Measurements from ENCODE around the gene ZNF117.

ZNF117 gene

DNA sequence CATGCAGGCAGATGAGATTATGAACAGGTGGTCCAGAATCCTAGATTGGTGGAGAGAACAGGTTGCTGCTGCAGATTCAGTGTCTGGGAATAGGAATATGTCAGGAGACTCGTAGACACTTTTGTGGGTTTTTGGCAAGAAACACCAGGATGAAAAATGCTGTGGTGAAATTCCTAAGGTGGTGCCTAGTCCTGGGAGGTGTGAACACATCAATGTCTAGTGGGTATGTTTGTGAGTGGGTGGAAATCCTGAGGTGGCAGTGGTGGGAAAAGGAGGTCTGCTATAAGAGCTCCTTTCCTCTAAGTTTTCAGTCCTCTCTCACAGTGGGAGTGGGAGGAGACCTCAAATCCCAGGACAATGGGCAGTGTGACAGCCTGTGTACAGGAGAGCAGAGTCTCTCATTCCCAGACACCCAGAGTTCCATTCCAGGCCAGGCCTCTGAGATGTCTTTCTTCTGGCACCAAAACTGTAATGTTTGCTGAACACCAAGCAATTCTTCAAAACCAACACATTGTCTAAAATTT is 10.5 kb upstream of the ZNF117 start (continued):
- no peak for TF ChIP-seq PATZ1 (CRISPR knock-in tag; IDR thresholded peaks at IDR 0.05; ENCODE audit: borderline replicate concordance)

DNA sequence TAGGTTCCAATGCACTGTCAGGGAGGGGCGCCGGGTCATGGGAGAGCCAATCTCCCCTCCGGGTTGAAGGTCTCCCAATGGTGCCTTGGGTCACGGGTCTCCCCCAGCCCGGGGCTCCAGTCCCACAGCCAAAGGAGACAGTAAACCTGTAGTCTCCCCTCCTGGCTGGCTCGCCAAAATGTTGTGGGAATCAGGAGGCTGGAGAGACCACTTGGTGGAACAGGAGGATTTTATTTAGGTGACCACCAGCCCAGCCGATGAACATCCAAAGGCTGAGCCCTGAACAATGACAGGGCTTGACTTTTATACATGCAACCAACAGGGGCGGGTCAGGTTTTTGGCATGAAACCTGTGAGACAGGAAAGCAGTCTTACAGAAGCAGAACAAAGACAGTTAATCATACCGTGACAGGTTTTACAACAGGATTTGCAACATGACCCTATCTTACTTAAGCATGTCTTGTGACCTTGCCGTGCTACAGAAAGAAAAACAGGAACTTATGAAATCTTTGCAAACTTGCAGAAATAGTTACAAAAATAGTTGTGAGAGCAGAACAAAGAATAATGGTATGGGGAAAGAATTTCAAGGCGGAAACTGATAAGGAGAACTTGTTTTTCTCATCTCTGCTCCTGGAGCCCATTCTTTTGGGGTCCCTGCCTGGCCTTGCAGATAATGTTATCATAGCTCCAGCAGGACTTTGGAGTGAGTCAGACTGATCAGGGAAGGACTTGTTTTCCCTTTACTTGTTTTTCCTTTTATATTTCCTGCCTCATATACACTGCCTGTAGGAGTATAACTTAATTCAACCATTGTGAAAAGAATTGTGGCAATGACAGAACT is 8.5 kb upstream of the ZNF117 start:
- TF ChIP-seq CSRNP3 (CRISPR knock-in tag; IDR thresholded peaks at IDR 0.05): no peak
- TF ChIP-seq TCF4 (CRISPR knock-in tag; IDR thresholded peaks at IDR 0.05; ENCODE audit: borderline replicate concordance): no peak
- no peak for TF ChIP-seq CREB5 (CRISPR knock-in tag; IDR thresholded peaks at IDR 0.05; ENCODE audit: low read depth)
- TF ChIP-seq ISL1 (CRISPR knock-in tag; IDR thresholded peaks at IDR 0.05): no peak
- no peak for TF ChIP-seq TOX (CRISPR knock-in tag; IDR thresholded peaks at IDR 0.05; ENCODE audit: borderline replicate concordance)
- ATAC-seq: no peak

- TF ChIP-seq TCF4 (CRISPR knock-in tag; IDR thresholded peaks at IDR 0.05; ENCODE audit: borderline replicate concordance) (no peak), PPARA (CRISPR knock-in tag; IDR thresholded peaks at IDR 0.05; ENCODE audit: borderline replicate concordance) (no peak), PATZ1 (CRISPR knock-in tag; IDR thresholded peaks at IDR 0.05; ENCODE audit: borderline replicate concordance) (no peak), ESRRG (CRISPR knock-in tag; IDR thresholded peaks at IDR 0.05) (no peak), ZFP3 (CRISPR knock-in tag; IDR thresholded peaks at IDR 0.05) (no peak), CSRNP3 (CRISPR knock-in tag; IDR thresholded peaks at IDR 0.05) (no peak), CREB5 (CRISPR knock-in tag; IDR thresholded peaks at IDR 0.05; ENCODE audit: low read depth) (no peak), ZNF565 (CRISPR knock-in tag; conservative IDR thresholded peaks at IDR 0.05; ENCODE audit: low read depth) (no peak), RARB (CRISPR knock-in tag; IDR thresholded peaks at IDR 0.05) (no peak), CSDC2 (CRISPR knock-in tag; IDR thresholded peaks at IDR 0.05) (no peak), ISL1 (CRISPR knock-in tag; IDR thresholded peaks at IDR 0.05) (no peak), ARNTL (CRISPR knock-in tag; IDR thresholded peaks at IDR 0.05; ENCODE audit: borderline replicate concordance, low read depth) (no peak), OSR1 (CRISPR knock-in tag; IDR thresholded peaks at IDR 0.05) (no peak), ZNF70 (CRISPR knock-in tag; IDR thresholded peaks at IDR 0.05) (no peak), SNAI2 (CRISPR knock-in tag; IDR thresholded peaks at IDR 0.05) (no peak), ZC3H10 (CRISPR knock-in tag; IDR thresholded peaks at IDR 0.05) (no peak)
- TF ChIP-seq, protein P1, sequence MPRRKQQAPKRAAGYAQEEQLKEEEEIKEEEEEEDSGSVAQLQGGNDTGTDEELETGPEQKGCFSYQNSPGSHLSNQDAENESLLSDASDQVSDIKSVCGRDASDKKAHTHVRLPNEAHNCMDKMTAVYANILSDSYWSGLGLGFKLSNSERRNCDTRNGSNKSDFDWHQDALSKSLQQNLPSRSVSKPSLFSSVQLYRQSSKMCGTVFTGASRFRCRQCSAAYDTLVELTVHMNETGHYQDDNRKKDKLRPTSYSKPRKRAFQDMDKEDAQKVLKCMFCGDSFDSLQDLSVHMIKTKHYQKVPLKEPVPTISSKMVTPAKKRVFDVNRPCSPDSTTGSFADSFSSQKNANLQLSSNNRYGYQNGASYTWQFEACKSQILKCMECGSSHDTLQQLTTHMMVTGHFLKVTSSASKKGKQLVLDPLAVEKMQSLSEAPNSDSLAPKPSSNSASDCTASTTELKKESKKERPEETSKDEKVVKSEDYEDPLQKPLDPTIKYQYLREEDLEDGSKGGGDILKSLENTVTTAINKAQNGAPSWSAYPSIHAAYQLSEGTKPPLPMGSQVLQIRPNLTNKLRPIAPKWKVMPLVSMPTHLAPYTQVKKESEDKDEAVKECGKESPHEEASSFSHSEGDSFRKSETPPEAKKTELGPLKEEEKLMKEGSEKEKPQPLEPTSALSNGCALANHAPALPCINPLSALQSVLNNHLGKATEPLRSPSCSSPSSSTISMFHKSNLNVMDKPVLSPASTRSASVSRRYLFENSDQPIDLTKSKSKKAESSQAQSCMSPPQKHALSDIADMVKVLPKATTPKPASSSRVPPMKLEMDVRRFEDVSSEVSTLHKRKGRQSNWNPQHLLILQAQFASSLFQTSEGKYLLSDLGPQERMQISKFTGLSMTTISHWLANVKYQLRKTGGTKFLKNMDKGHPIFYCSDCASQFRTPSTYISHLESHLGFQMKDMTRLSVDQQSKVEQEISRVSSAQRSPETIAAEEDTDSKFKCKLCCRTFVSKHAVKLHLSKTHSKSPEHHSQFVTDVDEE (CRISPR knock-in tag; IDR thresholded peaks at IDR 0.05): no peak
- no peak for ATAC-seq
Observed at GRCh38 chr7:64998865-64999164, 8.0 kb upstream of the ZNF117 start.

All from SK-N-SH treated with all-trans-retinoic acid at 6 μM for 48 hours (cell line).